Pancreas (tissue), 10 donors: ENCODE results near the gene PHAF1. TPM values are rescaled to one million over a fixed set of nuclear protein-coding genes. Genes with fewer than 3 reads are reported as not detected.

Experiments
- ATAC-seq, 4 donors: fragments of 200-7000 bp; cut with Tn5 transposase; one replicate each; pipeline versions ENCODE4 v1.8.0 to v1.9.1; 2020; ENCODE audit warnings: mild to moderate bottlenecking in 4 of 4, moderate library complexity in 4 of 4
- DNase-seq, 6 donors: peaks; one replicate each; pipeline ENCODE4 v3.0.0-alpha.2; 2020
- FAIRE-seq: peaks from 2 replicates; lab custom pipeline; 2012; peaks lifted over from hg19 to GRCh38; lab: Jason Lieb, UNC
- H3K27ac ChIP-seq, 4 donors: fragments of 200-600 bp; sonication (generic); 1 replicate in 3 of 4; 2 replicates in 1 of 4; pipeline versions ENCODE4 v1.5.0 to v1.8.0; 2020
- H3K27me3 ChIP-seq, 4 donors: fragments of 200-600 bp; one replicate each; pipeline ENCODE4 v1.8.0; 2021
- H3K36me3 ChIP-seq, 3 donors: fragments of 200-600 bp; sonication (generic) in 1 of 3; one replicate each; pipeline versions ENCODE4 v1.5.0 to v1.8.0; 2020 to 2021
- H3K4me1 ChIP-seq, 3 donors: fragments of 200-600 bp; one replicate each; pipeline ENCODE4 v1.8.0; 2021
- H3K4me3 ChIP-seq, 4 donors: fragments of 200-600 bp; sonication (generic) in 2 of 4; one replicate each; pipeline versions ENCODE4 v1.5.0 to v1.8.0; 2020 to 2021
- H3K9me3 ChIP-seq, 4 donors: fragments of 200-600 bp; one replicate each; pipeline ENCODE4 v1.8.0; 2021
- WGBS, 2 donors: extraction: QIAGEN DNeasy Blood & Tissue Kit; methylation state at CpG; one replicate each; pipeline ENCODE4 v1.1.7; 2013; 5-methylcytosine and 5-hydroxymethylcytosine counted together
- intact Hi-C, 3 donors: fragments of 100-400 bp; cut with DNase I; formaldehyde crosslinking; loops; one replicate each; pipeline versions ENCODE4 v1.11.1 to v1.14.2; 2022
- polyA plus RNA-seq, 2 donors: library from polyadenylated mRNA; stranded (reverse); fragments of 200-250 nt; gene quantifications; one replicate each; pipeline ENCODE4 v1.2.3, GENCODE V29; 2013
- total RNA-seq, 6 donors: library from RNA; stranded (reverse); fragmentation: NEBNext Ultra II Directional in 4 of 6; extraction: Animal tissue kit (Norgen Biotek cat#: 25700) in 4 of 6; gene quantifications; one replicate each; pipeline versions ENCODE4 v1.2.1 to v1.2.4, GENCODE V29; 2021 to 2023
- TF ChIP-seq, protein P1 (sequence below), 4 donors: fragments of 200-600 bp; sonication (generic) in 3 of 4; IDR thresholded peaks; one replicate each; pipeline versions ENCODE4 v1.5.0 to v1.8.0; 2021; ENCODE audit warnings: antibody characterized with exemption in 4 of 4
- donor health status: healthy with polysubstance abuse.
- donor health status: DM: no; HTN: no; CAD: no; lungs with moderate emphysema.
- donor health status: DM: no; HTN: no; CAD: no.
- donor health status: control.
- donor health status: control.
- donor health status: Bipolar disorder and iron deficiency.
- donor health status: DM: yes; HTN: yes; CAD: no.
- donor health status: DM: no; HTN: no; CAD: no.
- donor health status: DM: no; HTN: no; CAD: no.
- donor health status: DM: yes; HTN: yes; CAD: no.

Gene PHAF1
- total and polyA plus RNA-seq, 8 donors = 2.8 to 8.9 (median 4.9) TPM

DNA sequence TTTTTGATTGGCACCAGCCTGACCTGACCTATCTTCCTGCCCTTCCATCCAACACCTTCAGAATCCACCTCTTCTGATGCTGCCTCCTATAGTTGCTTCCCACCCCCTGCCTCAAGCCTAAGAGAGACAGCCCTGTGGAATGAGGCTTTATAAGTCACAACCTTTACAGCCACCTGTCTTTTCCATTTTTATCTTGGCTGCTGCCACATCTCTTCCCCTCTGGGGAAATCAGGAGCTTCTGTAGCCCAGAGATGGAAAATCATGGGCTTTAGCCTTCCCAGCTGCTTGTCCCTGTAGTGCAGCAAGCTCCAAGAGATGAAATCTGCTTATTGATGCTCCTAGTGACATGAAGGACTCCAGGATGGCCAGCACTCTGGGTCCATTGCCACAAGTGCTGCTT is 18.7 kb downstream of the PHAF1 start:
- Histone ChIP-seq H3K27me3 (no peaks in the 10 kb centered on the region), H3K36me3 (peaks cover 0 to 7% (median 0%) of the 10 kb centered on the region in 3 donors), H3K27ac (no peak overlapping the region), H3K4me3 (no peak overlapping the region), H3K9me3 (no peaks in the 10 kb centered on the region), H3K4me1 (no peaks in the 10 kb centered on the region)
- DNase-seq = no peak
- ATAC-seq = no peak
- intact Hi-C loops = no loop called here
- TF ChIP-seq, protein P1, sequence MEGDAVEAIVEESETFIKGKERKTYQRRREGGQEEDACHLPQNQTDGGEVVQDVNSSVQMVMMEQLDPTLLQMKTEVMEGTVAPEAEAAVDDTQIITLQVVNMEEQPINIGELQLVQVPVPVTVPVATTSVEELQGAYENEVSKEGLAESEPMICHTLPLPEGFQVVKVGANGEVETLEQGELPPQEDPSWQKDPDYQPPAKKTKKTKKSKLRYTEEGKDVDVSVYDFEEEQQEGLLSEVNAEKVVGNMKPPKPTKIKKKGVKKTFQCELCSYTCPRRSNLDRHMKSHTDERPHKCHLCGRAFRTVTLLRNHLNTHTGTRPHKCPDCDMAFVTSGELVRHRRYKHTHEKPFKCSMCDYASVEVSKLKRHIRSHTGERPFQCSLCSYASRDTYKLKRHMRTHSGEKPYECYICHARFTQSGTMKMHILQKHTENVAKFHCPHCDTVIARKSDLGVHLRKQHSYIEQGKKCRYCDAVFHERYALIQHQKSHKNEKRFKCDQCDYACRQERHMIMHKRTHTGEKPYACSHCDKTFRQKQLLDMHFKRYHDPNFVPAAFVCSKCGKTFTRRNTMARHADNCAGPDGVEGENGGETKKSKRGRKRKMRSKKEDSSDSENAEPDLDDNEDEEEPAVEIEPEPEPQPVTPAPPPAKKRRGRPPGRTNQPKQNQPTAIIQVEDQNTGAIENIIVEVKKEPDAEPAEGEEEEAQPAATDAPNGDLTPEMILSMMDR (IDR thresholded peaks at IDR 0.05) = no peak
- FAIRE-seq = no peak

DNA sequence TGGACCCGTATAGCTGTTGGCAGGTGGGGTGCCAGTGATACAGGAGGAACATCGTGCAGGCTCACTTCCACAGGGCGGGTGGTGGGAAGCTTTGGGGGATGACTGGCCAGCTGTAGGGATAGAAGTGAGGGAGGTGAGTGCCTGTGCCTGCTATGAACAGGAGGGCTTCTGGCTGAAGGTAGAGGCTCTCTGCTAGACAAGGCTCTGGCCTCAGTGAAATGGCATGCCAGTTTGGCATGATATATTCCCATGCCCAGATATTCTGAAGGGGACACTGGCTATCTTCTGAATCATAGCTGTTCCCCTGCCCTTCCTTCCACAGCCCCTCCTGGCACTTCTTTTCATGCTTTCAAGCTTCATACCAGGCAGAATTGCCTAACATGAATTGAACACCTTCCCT is 19.1 kb downstream of the PHAF1 start:
- TF ChIP-seq, protein P1 (IDR thresholded peaks at IDR 0.05) = no peak
- ATAC-seq = no peak
- WGBS, 2 donors = 83 to 96% methylated on average over 3 of the region's 3 CpGs
- no peak for DNase-seq
- no peak overlapping the region for H3K4me3 ChIP-seq
- H3K9me3 ChIP-seq = no peaks in the 10 kb centered on the region
- peaks cover 0 to 7% (median 0%) of the 10 kb centered on the region in 3 donors for H3K36me3 ChIP-seq
- no peak overlapping the region for H3K27ac ChIP-seq
- no peaks in the 10 kb centered on the region for H3K4me1 ChIP-seq
- intact Hi-C loops = no loop called here
- H3K27me3 ChIP-seq = no peaks in the 10 kb centered on the region
- FAIRE-seq = no peak

DNA sequence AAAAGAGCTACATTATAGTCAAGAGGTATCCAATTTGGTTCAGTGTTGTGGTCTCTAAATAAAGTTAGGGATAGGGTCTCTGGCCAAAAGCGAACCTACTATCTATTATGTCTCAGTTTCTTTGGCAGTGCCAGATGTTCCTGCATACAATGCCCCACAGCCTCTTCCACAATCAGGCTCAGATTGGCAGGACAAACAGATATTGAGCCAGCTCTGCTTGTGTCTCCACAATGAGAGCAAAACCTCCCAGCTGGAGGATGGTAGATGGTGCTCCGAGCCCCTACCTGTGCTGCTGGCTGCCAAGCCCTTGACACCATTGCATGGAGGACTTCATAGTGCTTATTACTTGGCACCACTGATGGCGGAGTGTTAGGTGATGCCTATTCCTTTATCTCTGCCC is 19.7 kb downstream of the PHAF1 start:
- FAIRE-seq = no peak
- no peaks in the 10 kb centered on the region for H3K27me3 ChIP-seq
- H3K9me3 ChIP-seq = no peaks in the 10 kb centered on the region
- no peaks in the 10 kb centered on the region for H3K4me1 ChIP-seq
- intact Hi-C loops = no loop called here
- WGBS, 2 donors = 94 to 95% methylated on average over 3 of the region's 3 CpGs
- H3K4me3 ChIP-seq = no peak overlapping the region
- peaks cover 0 to 7% (median 0%) of the 10 kb centered on the region in 3 donors for H3K36me3 ChIP-seq
- TF ChIP-seq, protein P1 (IDR thresholded peaks at IDR 0.05) = no peak
- ATAC-seq = no peak
- H3K27ac ChIP-seq = no peak overlapping the region
- no peak for DNase-seq

DNA sequence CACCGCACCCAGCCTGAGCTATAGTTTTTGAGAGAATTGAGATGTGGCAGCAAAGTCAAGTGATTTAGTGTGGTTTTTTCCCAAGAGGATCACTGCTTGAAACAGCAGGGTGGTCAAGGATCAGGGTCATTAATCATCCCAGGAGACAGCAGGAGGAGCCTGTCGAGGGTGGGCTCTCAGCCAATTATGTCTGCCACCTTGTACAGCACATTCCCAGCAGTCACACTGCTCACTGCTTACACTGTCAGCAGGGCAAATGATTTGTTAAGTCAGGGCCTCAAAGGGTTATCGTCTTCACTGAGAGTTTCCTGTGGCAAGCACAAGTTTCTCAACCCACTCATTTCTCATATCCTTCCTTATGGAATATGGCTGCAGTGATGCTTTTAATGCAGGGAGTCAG is 27.9 kb downstream of the PHAF1 start:
- 61 to 65% methylated on average over 3 of the region's 3 CpGs for WGBS, 2 donors
- no peak for DNase-seq
- no peaks in the 10 kb centered on the region for H3K4me1 ChIP-seq
- intact Hi-C loops = no loop called here
- H3K4me3 ChIP-seq = no peak overlapping the region
- no peak overlapping the region for H3K27ac ChIP-seq
- no peak for FAIRE-seq
- H3K36me3 ChIP-seq = peaks cover 3 to 51% (median 12%) of the 10 kb centered on the region in 3 donors
- no peaks in the 10 kb centered on the region for H3K27me3 ChIP-seq
- TF ChIP-seq, protein P1 (IDR thresholded peaks at IDR 0.05) = no peak
- no peaks in the 10 kb centered on the region for H3K9me3 ChIP-seq
- no peak for ATAC-seq

DNA sequence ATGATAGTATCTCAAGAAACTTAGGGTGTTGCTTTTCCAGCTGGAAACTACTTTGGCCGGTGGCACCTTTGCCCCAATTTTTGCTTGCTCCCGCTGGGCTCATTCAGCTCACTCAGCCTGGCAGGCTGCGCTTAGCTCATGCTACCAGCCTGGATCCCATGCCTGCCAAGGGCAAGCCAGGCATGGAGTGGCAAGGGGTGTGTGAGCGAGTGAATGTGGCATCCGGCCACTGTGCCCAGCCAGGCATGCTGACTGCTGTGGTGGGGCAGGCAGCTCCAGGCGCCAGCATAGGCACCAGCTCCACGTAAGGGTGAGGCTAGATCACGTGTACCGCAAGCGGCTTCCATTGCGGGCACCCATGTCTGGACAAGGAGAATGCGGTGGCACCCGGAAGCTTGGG is 31.6 kb downstream of the PHAF1 start:
- no peak overlapping the region for H3K4me3 ChIP-seq
- intact Hi-C loops = loop anchor here in 1 of 3 donors (10.0 kb wide), 1 partner anchor 247 kb away; no protein-coding TSS in a partner anchor
- 95 to 97% methylated on average over 13 of the region's 13 CpGs for WGBS, 2 donors
- H3K4me1 ChIP-seq = no peaks in the 10 kb centered on the region
- no peak overlapping the region for H3K27ac ChIP-seq
- peaks cover 2 to 46% (median 18%) of the 10 kb centered on the region in 3 donors for H3K36me3 ChIP-seq
- FAIRE-seq (no peak), ATAC-seq (no peak), DNase-seq (no peak)
- no peaks in the 10 kb centered on the region for H3K27me3 ChIP-seq
- no peaks in the 10 kb centered on the region for H3K9me3 ChIP-seq
- TF ChIP-seq, protein P1 (IDR thresholded peaks at IDR 0.05) = no peak
